HG03469 (cell line): ENCODE data around the gene SLC16A8.
"Not testable (repeated sequence)": the region's sequence is repeated elsewhere in the genome, so short reads cannot be mapped to it uniquely, and the experiment has no call there.

ENCODE experiments used
- ATAC-seq: cut with Tn5 transposase; IDR thresholded peaks from one replicate; pipeline ENCODE4 v1.9.1; 2021; ENCODE audit warnings: mild to moderate bottlenecking, moderate library complexity, moderate number of reproducible peaks; ENCODE audit not compliant: unreplicated experiment

The SLC16A8 gene, protein sequence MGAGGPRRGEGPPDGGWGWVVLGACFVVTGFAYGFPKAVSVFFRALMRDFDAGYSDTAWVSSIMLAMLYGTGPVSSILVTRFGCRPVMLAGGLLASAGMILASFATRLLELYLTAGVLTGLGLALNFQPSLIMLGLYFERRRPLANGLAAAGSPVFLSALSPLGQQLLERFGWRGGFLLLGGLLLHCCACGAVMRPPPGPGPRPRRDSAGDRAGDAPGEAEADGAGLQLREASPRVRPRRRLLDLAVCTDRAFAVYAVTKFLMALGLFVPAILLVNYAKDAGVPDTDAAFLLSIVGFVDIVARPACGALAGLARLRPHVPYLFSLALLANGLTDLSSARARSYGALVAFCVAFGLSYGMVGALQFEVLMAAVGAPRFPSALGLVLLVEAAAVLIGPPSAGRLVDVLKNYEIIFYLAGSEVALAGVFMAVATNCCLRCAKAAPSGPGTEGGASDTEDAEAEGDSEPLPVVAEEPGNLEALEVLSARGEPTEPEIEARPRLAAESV

DNA sequence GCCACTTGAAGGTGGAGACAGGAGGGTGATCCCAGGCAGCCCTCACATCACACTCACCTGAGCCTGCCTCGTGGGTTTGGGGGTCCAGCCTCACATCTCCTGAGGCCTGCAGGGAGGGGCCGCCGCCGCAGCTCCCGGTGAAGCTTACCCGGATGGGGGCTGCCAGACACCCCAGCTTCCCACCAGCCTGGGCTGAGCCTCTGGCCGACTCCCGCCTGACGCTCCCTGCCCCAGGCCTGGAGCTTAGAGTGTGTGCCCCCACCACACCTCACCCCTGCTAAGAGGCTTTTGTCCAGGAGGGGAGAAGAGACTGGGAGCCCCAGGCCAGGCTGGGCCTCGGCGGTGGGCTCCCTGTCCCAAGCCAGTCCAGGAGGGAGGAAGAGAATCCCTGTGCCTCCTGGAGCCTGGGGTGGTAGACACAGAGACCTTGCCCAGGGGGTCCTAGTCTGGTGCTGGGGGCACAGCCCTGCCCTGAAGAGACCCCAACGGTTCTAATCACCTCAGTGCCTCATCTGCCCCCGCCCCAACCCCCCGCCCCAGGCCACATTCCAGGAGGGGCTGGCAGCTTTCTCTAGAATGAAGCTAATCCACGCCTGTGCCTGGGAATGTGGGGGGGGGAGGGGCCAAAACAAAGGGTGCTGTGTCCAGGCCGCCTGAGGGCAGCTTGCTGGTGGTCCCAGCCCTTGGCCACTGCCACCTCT is at the start of gene SLC16A8:
Gene SLC16A8, minus strand, starts transcription at position 254 of the 701 bp plus-strand sequence. CDS start 1,311 bp downstream, outside the sequence.
- ATAC-seq = no peak

DNA sequence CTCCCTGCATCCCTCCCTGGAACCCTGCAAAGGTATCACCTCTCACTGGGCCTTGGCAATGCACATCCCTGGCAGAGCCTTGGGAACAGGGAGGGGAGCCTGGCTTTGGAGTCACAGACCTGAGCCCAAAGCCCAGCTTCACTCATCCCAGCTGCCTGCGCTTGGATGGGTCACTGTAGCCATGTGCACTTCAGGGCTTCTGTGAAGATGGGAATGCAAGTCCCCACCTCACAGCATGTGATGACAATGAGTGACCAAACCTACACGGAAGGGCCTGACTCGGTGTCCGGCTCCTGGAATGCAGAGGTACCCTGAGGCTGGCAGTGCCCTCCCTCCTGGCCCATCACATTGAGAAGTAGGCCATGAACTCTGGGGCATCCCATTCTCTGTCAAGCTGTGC is 49.3 kb upstream of the SLC16A8 start:
- ATAC-seq = no peak

DNA sequence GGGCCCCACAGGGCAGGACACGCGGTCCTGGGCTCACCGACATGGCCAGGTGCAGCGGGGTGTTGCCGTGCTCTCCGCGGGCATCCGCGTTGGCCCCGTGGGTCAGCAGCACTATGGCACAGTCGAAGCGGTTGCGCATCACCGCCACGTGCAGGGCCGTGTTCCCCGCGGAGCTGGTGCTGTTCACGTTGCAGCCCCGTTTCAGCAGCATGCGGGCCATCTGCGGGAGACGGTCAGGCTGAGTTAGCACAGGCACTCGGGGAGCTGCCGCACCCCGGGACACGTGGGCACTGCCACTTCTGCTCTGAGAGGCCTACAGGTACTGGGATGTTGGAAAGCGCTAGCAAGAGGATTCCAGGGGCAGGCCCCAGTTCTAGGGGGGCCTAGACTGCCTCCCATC is 48.8 kb upstream of the SLC16A8 start:
- no peak for ATAC-seq

DNA sequence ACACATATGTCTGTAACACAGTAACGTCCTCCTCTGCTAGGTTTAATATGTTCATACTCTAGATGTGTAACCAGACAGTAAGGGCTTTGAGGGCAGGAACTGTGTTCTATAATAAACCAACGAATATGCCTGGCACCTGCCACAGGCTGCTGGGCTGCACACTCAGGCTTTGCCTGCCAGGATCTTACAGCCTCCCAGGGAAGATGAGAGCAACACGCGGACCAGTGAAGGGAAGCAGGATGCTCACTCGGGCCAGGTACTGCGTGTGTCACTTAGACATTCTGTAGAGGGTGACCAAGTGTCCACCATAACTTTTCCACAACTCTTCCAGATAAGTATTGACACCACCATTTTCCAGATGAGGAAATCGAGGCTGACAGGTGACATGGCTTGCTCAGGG is 48.2 kb upstream of the SLC16A8 start:
- ATAC-seq = no peak

DNA sequence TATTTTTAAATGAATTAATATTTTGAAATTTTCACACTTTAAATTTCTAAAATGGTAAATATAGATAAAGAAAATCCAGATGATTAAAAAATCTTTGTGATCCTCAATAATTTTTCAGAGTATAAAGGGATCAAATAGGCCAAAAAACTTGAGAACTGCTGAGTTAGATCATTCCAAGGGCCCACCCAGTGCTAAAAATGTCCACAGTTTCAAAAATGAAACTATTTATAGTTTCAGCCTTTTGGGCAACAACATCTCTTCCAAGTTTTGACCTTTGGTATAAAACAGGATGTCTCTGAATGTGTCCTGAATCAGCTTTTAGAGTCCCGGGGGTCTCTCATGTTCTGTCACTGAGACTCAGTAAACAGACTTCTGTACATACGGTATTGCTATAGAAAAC is 47.4 kb upstream of the SLC16A8 start:
- ATAC-seq = no peak

DNA sequence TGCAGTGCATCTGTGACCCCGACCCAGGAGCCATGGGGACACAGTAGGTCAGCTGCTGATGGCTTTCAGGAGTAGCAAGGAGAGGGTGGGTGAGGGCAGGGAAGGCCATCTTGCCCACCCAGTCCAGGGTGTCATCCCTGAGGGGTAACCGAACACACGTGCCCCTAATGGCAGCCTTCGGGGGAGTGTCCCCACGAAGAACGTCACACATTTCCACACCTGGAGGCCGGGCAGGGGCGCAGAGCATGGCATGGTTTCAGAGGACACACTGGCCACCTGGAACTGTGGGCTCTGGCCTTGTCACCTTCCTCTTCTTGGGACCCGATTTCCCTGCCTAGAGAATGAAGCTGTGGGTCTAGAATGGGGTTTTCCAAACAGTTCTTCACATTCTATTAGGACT is 45.9 kb upstream of the SLC16A8 start:
- ATAC-seq = no peak

DNA sequence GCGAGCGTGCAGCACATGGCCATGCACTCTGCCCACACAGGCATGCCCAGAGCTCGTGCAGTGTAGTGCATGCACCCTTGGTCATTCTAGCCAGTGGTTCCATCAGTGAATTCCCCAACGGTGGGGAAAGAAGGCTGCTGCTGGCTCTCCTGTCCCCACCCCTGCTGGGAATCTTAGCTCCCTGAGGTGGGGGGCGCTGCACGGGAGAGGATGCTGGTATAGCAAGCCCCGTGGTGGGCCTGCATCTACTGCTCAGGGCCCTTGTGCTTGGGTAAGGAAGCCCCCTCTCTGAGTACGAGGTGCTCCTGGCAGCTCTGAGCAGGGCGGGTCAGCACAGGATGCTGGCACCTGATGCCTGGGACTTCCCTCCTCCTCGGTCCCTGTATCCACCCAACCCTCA is 45.0 kb upstream of the SLC16A8 start:
- no peak for ATAC-seq

DNA sequence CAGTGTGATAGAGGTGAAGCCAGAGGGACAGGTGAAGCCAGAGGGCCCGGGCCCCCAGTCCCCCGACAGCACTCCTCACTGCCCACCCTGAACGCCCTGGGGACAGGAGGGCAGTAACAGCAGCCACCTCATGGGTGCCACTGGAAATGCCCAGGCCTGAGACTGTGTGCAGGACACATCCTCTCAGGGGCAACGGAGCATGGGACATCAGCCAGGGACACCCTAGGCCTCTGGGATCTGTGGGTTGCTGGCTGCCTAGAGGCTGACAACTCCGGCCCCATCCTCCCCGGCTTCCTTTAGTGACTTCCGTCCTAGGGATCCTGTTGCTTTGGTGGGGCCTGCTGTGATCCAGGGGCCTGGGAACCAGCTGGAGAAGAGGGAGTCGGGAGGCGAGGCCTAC is 43.9 kb upstream of the SLC16A8 start:
- ATAC-seq = no peak

DNA sequence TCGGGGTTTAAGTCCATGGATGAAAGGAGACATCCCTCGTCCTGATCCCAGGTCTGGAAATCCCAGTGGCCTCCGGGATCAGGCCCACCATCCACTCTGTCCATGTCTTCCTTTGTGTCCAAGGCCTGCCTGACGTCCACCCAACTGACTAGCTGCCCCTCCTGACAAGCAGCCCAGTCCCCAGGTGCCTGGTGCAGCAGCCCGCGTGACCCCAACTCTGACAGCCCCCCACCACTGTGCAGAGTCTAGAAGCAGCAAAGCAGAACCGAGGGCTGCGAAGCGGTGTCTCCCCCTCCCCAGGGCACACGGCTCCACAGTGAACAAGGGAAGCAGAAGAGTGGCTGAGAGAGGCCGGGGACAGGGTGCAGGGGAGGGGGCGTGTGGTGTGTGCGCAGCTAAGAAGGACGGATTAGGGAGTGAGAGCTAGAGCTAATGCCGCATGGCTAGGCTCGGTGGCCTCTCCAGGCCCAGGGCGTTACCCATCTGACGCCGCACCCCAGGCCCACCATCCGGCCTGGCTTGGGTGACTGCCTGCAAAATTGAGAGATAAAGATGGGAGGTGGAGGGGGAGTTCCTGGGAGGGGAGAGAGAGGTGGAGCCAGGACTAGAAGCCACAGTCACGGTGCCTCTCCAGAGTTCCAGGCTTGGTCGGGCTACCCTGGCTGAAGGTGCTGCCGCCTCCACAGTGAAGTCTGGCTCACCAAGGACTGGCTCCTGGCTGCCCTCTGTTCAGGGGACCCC is 43.1 kb upstream of the SLC16A8 start:
- ATAC-seq = no peak

DNA sequence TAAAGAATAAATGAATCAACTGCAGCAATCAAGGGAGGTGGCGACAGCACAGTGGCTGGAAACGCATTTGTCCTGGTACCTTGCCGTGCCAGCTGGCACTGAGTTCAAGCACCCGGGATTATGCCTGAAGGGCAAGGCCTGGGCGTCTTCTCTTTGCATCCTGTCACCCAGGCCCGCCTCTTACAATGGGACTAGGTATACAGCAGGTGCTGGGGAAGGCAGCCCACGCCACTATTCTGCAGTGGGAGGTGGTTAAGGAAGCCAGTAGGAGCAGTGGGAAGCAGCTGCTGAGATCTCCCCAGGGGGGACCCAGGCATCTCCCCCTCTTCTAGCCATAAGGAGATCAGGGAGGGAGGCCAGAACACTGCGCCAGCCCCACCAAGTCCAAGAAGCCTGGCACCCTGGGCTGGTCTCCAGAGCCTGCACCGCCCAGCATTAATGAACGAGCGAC is 41.8 kb upstream of the SLC16A8 start:
- ATAC-seq = no peak

DNA sequence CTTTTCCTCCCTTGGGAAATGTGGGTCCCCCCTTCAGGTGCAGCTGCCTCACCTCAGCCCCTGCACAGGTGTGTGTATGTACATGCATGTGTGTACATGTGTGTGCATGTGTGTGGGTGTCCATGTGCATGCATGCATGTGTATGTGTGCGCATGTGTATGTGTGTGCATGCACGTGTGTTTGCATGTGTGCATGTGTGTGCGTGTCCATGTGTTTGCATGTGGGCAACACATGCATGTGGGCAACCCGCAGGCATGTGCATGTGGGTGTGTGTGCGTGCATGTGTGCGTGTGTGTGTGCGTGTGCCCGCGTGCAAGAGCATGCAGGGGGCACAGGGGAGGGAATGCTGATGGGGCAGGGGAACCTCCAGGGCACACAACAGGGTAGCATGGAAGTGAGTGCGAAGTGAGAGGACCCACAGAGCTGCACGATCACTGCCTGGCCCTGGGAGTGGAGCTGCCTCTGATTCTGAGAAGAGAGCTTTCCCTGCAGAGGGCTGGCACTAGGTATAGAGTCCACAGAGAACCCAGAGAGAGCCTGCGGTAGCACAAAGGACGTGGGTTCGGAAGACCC is 41.1 kb upstream of the SLC16A8 start:
- no peak for ATAC-seq

DNA sequence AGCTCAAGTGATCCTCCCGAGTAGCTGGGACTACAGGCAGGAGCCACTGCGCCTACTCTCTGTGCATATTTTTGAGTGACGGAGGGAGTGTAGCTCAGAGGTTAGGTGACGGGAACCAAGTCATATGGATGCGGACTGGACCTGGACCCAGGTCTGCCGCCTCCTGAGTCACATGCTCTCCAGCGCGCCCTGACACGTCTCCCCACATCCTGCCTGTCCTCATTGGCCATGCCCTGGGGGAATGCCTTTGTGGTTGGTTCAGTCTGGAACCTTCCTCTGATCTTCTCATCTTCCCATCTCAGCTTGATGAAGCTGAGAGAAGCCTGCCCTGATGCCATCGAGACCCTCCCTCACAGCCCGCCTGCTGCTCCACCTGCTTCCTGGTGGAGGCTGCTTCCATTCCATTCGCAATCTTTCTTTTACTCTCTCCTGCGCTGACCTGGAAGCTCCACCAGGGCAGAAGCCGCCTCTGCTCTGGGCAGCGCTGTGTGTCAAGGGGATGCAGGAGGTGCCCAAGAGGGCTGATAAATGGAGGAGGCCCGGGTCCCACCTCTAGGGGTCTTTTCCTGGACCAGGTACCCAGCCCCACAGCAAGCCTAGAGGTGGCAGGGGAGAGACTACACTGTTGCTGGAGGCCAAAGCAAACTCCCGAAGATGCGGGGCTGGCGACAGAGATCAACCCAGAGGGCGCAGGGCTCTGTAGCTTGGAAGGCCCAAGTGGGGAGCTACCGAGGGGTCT is 40.4 kb upstream of the SLC16A8 start:
- ATAC-seq = no peak

DNA sequence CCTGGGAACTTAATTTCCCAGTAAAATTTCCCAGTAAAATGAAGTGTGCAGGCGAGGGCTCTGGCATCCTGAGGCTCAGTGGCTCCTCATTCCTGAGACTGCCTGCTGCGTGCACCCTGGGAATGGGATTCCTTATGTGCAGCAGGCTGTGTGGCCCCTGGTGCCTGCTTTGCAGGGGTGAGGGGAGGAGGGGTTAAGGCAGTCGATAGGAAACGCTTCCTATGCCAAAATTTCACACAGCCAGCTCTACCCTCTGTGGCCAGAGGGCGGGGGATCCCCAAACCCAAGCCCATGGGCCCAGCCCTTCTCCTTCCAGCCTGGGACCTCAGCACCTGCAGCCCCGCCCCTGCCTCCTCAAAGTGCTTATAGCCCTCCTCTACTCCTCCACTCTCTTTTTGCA is 38.6 kb upstream of the SLC16A8 start:
- no peak for ATAC-seq

DNA sequence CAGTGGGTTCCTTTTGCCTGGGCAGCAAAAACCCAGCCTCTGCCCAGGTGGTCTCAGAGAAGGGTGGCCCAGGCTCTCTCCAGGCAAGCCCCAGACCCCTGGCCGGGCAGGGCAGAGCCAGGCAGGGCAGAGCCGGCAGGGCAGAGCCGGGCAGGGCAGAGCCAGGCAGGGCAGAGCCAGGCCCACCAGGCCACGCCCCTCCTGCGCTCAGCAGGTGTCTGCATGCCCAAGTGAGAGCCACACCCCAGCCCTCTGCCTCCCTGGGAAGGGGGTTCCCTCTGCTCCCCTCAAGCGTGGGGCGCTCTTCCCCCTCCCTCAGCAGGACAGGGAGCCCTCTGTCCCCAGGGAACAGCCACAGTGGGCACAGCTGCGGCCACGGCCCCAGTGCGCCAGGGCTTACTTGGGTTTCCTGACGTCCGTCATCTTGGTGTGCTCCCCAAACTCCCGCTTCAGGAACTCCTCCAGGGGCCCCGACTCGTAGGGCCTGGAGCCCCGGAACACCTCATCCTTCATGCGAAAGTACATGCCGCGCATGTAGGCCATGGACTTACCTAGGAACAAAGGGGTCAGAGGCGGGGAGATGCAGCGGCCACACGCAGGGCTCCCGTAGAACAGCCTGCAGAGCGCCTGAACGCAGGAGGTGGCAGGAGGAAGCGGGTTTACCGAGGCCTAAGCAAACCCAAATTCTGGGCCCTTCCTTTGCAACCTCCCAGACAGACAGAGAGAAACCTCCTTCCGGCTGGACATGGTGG is 36.6 kb upstream of the SLC16A8 start:
- ATAC-seq = no peak

DNA sequence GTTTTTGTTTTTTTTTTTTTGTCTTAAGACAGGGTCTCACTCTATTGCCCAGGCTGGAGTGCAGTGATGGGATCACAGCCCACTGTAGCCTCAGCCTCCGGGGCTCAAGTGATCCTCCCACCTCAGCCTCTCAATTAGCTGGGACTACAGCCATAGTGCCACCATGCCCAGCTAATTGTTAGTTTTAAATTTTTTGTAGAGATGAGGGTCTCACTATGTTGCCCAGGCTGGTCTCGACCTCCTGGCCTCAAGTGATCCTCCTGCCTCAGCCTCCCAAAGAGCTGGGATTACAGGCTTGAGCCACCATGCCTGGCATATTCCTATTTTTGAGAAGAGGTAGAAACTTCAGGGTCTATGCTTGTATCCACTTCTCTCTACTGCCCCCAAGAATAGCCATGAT is 34.8 kb upstream of the SLC16A8 start:
- not testable (repeated sequence) for ATAC-seq

DNA sequence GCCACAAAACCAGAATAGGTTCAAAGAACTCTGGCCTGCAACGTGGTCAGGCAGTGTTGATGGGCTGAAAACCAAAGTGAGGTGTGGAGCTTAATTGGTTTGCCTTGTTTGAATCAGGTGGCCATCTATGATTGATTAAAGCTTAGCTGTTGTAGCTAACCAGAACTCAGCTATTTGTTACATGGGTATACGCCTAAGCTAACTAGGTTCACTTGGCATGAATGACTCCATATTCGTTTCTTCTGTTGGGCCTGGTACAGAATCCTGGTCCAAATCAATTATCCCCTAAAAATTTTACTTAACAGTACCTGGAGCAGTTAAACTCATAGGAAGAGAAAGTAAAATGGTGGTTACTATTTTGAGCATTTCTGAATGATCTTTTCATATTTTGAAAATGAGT is 34.2 kb upstream of the SLC16A8 start:
- no peak for ATAC-seq

DNA sequence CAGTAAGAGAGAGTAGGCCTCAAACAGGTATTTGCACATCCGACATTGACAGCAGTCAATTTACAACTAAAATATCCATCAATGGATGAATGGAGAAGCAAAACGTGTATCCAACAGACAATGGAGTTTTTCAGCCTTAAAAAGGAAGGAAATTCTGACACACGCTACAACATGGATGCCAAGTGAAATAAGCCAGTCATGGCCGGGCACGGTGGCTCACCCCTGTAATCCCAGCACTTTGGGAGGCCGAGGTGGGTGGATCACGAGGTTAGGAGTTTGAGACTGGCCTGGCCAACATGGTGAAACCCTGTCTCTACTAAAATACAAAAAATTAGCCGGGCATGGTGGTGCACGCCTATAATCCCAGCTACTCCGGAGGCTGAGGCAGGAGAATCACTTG is 33.6 kb upstream of the SLC16A8 start:
- ATAC-seq = not testable (repeated sequence)

DNA sequence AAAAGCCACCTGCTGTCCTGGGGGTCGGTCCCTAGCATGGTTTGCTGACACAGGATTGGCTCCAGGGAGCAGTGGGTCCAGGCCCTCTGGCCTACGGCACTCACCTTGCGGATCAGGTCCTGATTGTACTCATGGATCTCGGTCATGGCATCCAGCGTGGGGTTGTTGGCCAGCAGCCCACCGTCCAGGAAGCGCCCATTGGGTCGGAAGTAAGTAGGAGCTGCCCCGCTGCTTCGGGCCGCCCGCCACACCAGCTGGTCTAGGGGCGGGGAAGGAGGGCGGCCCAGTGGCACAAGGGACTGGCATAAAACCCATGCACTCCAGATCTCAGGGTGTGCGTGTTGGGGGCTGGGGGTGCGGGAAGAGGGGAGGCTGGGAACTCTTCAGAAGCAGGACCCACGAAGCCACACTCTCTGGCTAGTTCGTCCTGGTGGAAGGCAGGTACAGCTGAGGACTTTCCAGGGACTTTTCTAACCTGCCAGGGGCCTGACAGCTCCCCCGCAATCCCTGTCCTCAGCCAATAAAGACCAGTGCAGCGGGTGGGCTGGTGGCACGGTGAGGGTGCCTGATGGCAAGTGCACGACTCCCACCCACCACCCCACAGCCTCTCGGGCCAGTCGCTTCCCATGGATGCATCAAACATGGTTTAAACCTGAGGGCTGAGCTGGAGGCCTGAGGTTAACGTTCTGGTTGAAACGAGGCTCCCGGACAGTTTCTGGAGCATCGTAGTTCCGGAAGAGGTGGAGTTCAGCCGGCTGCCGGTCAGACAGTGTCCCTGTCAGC is 31.6 kb upstream of the SLC16A8 start:
- ATAC-seq = no peak
